Bronchial epithelial cell (primary cell): ENCODE results near the gene JAM3. TPM values are rescaled to one million over a fixed set of nuclear protein-coding genes. Genes with fewer than 3 reads are reported as not detected.
A peak's percentile ranks its signal among the peaks of the same experiment; 100 is the strongest.

ENCODE experiments used
- DNase-seq: peaks from one replicate; pipeline ENCODE4 v3.0.0-alpha.2; 2010; ENCODE audit warnings: low read depth
- FAIRE-seq: peaks from 2 replicates; lab custom pipeline; 2011; peaks lifted over from hg19 to GRCh38; lab: Jason Lieb, UNC
- H3K27me3 ChIP-seq: 2 replicates; pipeline ENCODE4 v1.5.1; 2011; ENCODE audit warnings: low read length; ENCODE audit not compliant: control insufficient read depth, insufficient read depth
- H3K36me3 ChIP-seq: 2 replicates; pipeline ENCODE4 v1.5.1; 2011; ENCODE audit warnings: low read length; ENCODE audit not compliant: control insufficient read depth, insufficient read depth
- H3K4me3 ChIP-seq: 2 replicates; pipeline ENCODE4 v1.5.1; 2011; ENCODE audit warnings: mild to moderate bottlenecking, low read depth, low read length, control low read depth
- total RNA-seq: library from RNA; depleted of rRNA; stranded (reverse); fragments of >200 nt; gene quantifications from 2 replicates; pipeline ENCODE4 v1.2.1, GENCODE V29; 2014
- TF ChIP-seq, protein P1 (sequence below): IDR thresholded peaks from 2 replicates; pipeline ENCODE4 v1.5.1; 2011; ENCODE audit warnings: mild to moderate bottlenecking, moderate library complexity, low read length, control low read depth, inconsistent platforms; ENCODE audit not compliant: insufficient read depth, severe bottlenecking

JAM3 gene
- total RNA-seq, 1 donor from 2014 or later, result 1.6 TPM

DNA sequence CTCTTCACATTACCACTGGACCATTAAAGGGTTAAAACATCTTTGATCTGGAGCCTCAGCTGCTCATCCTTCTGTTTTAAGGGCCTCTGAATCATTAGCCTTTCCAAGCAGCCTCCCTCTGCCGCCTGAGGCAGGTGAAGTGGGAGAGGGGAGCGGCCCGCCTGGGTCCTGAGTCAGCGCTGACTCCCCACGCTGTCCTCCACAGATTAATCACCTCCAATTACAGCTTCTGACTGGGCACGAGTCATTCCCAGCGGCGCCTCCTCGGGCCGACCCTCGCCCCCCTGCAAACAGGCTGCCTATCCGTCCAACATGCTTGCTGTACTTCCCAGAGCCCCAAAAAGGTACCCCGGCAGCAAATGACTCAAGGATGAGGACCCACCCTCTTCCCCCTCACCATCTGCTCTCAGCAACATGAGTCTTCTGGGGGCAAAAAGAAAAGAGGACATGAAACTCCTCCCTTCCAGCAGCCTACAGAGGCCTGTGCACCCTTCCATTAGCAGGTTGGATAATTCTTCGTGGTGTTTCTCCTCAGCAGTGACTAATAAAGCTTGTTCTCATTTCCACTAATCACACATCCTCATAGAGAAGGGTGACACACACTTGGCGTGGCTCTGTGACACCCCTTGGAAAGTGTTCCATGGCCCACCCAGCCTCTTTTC is 44.3 kb upstream of the JAM3 start:
- DNase-seq (peak; percentile 87), FAIRE-seq (no peak)
- Histone ChIP-seq H3K27me3 (peaks cover 2% of the 10 kb centered on the region), H3K36me3 (no peaks in the 10 kb centered on the region), H3K4me3 (no peak overlapping the region)
- TF ChIP-seq, protein P1, sequence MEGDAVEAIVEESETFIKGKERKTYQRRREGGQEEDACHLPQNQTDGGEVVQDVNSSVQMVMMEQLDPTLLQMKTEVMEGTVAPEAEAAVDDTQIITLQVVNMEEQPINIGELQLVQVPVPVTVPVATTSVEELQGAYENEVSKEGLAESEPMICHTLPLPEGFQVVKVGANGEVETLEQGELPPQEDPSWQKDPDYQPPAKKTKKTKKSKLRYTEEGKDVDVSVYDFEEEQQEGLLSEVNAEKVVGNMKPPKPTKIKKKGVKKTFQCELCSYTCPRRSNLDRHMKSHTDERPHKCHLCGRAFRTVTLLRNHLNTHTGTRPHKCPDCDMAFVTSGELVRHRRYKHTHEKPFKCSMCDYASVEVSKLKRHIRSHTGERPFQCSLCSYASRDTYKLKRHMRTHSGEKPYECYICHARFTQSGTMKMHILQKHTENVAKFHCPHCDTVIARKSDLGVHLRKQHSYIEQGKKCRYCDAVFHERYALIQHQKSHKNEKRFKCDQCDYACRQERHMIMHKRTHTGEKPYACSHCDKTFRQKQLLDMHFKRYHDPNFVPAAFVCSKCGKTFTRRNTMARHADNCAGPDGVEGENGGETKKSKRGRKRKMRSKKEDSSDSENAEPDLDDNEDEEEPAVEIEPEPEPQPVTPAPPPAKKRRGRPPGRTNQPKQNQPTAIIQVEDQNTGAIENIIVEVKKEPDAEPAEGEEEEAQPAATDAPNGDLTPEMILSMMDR, result no peak

DNA sequence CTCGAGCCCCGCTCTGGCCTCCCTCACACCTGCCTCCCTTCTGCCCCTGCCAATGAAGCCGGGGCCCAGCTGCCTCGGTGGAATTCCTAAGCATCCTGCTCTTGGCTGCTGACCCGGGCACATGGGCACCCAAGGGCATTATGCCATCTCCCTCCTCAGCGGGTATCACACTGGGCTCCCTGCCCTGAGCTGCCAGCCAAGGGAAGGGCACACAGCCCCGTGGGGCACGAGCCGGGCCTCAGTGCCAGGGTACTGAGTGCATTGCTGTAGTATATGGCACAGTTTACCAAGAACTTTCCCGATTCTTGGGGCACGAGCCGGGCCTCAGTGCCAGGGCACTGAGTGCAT is 43.8 kb upstream of the JAM3 start:
- H3K27me3 ChIP-seq, result peaks cover 5% of the 10 kb centered on the region
- DNase-seq (no peak), FAIRE-seq (no peak)
- TF ChIP-seq, protein P1, result no peak
- H3K36me3 ChIP-seq, result no peaks in the 10 kb centered on the region
- no peak overlapping the region for H3K4me3 ChIP-seq

DNA sequence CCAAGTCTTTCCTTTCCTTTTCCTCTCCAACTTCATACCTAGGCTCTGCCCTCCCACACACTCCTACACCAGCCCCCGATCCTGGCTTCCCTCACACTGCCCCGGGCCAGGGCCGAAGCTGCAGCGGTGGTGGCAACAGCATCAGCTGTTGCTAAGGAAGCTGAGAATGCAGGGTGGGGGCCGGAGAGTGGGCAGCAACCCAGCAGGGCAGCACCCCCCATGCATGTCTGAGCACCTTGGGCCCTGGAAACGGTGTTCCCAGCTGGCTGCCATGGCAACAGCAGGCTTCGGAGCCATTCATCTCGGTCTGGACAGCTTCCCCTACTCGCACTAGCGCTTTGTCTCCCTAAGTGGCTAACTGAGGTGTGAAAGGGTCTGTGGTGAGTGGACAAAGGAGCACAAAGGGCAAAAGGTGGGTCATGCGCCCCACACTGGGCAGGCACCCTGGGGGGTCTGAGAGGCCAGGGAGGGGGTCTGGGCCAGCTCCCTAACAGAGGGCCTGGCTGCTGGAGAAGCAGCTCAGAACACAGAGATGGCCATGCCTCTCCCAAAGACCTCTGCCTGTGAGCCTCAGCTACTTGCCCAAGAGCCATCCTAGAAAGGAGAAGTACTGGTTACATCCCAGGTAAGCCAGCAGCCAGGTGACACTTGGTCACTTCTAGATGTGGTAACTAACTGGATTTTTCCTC is 42.1 kb upstream of the JAM3 start:
- DNase-seq, result peak; percentile 15
- TF ChIP-seq, protein P1, result no peak
- H3K27me3 ChIP-seq, result peaks cover 5% of the 10 kb centered on the region
- no peaks in the 10 kb centered on the region for H3K36me3 ChIP-seq
- no peak overlapping the region for H3K4me3 ChIP-seq
- no peak for FAIRE-seq

DNA sequence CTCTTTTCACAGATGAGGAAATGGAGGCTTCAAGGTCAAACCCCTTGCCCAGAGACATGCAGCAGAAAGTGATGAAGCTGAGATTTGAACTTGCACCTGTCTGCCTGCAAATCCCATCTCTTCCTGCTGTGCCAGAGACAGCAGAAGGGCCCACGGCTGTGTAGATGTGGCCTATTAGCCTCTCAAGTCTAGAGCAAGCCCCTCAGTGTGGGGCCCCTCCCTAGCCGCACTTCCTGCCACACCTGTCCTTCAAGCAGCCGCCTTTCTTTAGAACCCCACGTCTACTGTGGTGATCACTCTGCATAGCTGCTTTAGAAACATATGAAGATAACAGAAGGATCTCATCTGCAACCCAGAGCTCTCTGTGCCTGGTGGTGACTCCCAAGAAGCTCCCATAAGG is 41.2 kb upstream of the JAM3 start:
- Histone ChIP-seq H3K4me3 (no peak overlapping the region), H3K27me3 (peaks cover 5% of the 10 kb centered on the region), H3K36me3 (no peaks in the 10 kb centered on the region)
- no peak for DNase-seq
- no peak for FAIRE-seq
- TF ChIP-seq, protein P1, result no peak

DNA sequence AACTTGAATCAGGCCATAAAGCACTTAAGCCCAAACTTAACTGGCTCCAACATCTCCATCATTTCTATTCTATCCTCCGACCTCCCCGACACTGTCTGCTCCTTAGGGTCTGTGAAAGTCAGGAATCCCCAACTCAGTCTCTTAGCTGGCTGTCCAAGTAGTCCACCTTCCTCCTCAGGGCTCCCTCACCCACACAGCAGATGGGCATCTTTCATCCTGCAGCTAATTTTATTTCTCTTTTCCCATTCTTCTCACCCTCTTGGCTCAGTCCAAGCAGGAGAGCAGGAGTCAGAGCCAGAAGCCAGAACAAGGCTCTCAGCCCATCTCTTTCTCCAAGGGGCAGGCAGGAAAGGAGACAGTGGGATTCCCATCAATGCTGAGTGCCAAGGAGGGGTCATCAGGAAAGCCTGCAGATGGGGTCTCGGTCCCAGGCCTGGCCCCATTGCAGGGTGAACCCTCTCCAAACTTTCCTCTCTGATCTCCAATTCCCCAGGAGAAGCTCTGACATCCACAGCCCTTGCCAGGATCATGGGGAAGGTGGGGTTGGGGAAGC is 40.4 kb upstream of the JAM3 start:
- H3K36me3 ChIP-seq, result no peaks in the 10 kb centered on the region
- H3K4me3 ChIP-seq, result no peak overlapping the region
- TF ChIP-seq, protein P1, result no peak
- H3K27me3 ChIP-seq, result peaks cover 5% of the 10 kb centered on the region
- DNase-seq (no peak), FAIRE-seq (peak; percentile 47)
